Ascending aorta (tissue), 2 donors: ENCODE results near the gene ZEB1. TPM values are rescaled to one million over a fixed set of nuclear protein-coding genes. Genes with fewer than 3 reads are reported as not detected.

Source experiments
- DNase-seq, 2 donors: peaks; one replicate each; pipeline ENCODE4 v3.0.0-alpha.2; 2019; ENCODE audit warnings: low spot score in 2 of 2
- H3K27ac ChIP-seq, 2 donors: fragments of 200-600 bp; sonication (generic); one replicate each; pipeline ENCODE4 v1.5.1; 2016 to 2017; ENCODE audit warnings: mild to moderate bottlenecking in 1 of 2
- H3K27me3 ChIP-seq: fragments of 200-600 bp; sonication (generic); one replicate; pipeline ENCODE4 v1.5.1; 2017
- H3K36me3 ChIP-seq, 2 donors: fragments of 200-600 bp; sonication (generic); one replicate each; pipeline ENCODE4 v1.5.1; 2016
- H3K4me1 ChIP-seq, 2 donors: fragments of 200-600 bp; sonication (generic); one replicate each; pipeline ENCODE4 v1.5.1; 2016 to 2017; ENCODE audit warnings: mild to moderate bottlenecking in 1 of 2
- H3K4me3 ChIP-seq, 2 donors: fragments of 200-600 bp; sonication (generic); one replicate each; pipeline ENCODE4 v1.5.1; 2016 to 2017; ENCODE audit warnings: mild to moderate bottlenecking in 1 of 2
- H3K9me3 ChIP-seq, 2 donors: fragments of 200-600 bp; sonication (generic); one replicate each; pipeline ENCODE4 v1.5.1; 2016
- intact Hi-C: fragments of 100-400 bp; cut with DNase I; formaldehyde crosslinking; loops from one replicate; pipeline ENCODE4 v1.15.1; 2023
- total RNA-seq: library from RNA; depleted of rRNA; stranded (reverse); fragments of >200 nt; gene quantifications from one replicate; pipeline ENCODE4 v1.1.0, GENCODE V29; 2016
- TF ChIP-seq, protein P1 (sequence below), 3 experiments: fragments of 200-600 bp in 2 of 3; fragments of 450-650 bp in 1 of 3; sonication (generic) in 2 of 3; IDR thresholded peaks; one replicate each; pipeline ENCODE4 v1.5.1; 2016 to 2019; ENCODE audit warnings: antibody characterized with exemption in 3 of 3, mild to moderate bottlenecking in 1 of 3, moderate library complexity in 1 of 3

ZEB1 gene
- total RNA-seq, 1 donor from 2014 or later, result 77.3 TPM

- TF ChIP-seq, protein P1, sequence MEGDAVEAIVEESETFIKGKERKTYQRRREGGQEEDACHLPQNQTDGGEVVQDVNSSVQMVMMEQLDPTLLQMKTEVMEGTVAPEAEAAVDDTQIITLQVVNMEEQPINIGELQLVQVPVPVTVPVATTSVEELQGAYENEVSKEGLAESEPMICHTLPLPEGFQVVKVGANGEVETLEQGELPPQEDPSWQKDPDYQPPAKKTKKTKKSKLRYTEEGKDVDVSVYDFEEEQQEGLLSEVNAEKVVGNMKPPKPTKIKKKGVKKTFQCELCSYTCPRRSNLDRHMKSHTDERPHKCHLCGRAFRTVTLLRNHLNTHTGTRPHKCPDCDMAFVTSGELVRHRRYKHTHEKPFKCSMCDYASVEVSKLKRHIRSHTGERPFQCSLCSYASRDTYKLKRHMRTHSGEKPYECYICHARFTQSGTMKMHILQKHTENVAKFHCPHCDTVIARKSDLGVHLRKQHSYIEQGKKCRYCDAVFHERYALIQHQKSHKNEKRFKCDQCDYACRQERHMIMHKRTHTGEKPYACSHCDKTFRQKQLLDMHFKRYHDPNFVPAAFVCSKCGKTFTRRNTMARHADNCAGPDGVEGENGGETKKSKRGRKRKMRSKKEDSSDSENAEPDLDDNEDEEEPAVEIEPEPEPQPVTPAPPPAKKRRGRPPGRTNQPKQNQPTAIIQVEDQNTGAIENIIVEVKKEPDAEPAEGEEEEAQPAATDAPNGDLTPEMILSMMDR (IDR thresholded peaks at IDR 0.05), result peak in 2 of 3 experiments; percentile 5 to 6
- no peaks in the 10 kb centered on the region for H3K4me1 ChIP-seq
- no peak for DNase-seq
- no peaks in the 10 kb centered on the region for H3K27me3 ChIP-seq
- H3K9me3 ChIP-seq, result peaks cover 26 to 49% of the 10 kb centered on the region in 2 donors
- no peak overlapping the region for H3K27ac ChIP-seq
- intact Hi-C loops, result no loop called here
- H3K4me3 ChIP-seq, result no peak overlapping the region
- peaks cover 47 to 56% of the 10 kb centered on the region in 2 donors for H3K36me3 ChIP-seq
Observed at GRCh38 chr10:31467791-31468535, 148.9 kb downstream of the ZEB1 start.

DNA sequence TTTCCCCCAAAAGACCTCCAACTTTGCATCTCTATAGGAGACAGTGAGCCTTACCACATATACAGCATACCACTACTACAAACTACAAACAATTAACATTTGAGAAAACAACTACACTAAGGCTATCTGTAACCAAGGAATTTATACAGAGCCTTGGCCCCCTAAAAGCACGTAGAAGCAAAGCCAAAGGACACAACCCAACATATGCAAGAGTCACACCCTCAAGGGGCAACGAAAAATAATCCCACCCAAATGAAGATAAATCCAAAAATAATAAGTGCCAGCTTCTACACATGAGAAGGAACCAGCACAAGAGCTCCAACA is 149.5 kb downstream of the ZEB1 start:
- no peak for DNase-seq
- Histone ChIP-seq H3K27me3 (no peaks in the 10 kb centered on the region), H3K9me3 (peaks cover 23 to 44% of the 10 kb centered on the region in 2 donors), H3K36me3 (peaks cover 42 to 51% of the 10 kb centered on the region in 2 donors), H3K4me1 (no peaks in the 10 kb centered on the region), H3K4me3 (no peak overlapping the region), H3K27ac (no peak overlapping the region)
- intact Hi-C loops, result no loop called here
- TF ChIP-seq, protein P1 (IDR thresholded peaks at IDR 0.05), result no peak

DNA sequence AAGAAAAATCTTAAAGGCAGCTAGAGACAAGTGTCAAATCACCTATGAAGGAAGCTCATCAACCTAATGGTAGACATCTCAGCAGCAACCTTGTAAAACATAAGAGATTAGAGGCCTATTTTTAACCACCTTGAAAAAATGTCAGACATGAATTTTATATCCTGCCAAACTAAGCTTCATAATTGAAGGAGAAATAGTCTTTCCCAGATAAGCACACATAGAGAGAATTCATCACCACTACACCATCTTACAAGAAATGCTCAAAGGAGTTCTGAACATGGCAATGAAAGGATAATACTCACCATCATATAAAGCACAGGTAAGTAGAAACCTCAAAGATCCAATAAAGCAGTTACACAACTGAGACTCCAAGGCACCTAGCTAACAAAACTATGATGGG is 156.5 kb downstream of the ZEB1 start:
- H3K36me3 ChIP-seq, result no peaks in the 10 kb centered on the region
- no peak for DNase-seq
- H3K27ac ChIP-seq, result no peak overlapping the region
- intact Hi-C loops, result no loop called here
- no peak overlapping the region for H3K4me3 ChIP-seq
- TF ChIP-seq, protein P1 (IDR thresholded peaks at IDR 0.05), result no peak
- no peaks in the 10 kb centered on the region for H3K27me3 ChIP-seq
- H3K4me1 ChIP-seq, result no peaks in the 10 kb centered on the region
- H3K9me3 ChIP-seq, result peaks cover 18 to 29% of the 10 kb centered on the region in 2 donors

GRCh38 chr10:31476088-31476487 is 157.1 kb downstream of the ZEB1 start:
- intact Hi-C loops, result no loop called here
- Histone ChIP-seq H3K4me3 (no peak overlapping the region), H3K4me1 (no peaks in the 10 kb centered on the region), H3K27me3 (no peaks in the 10 kb centered on the region), H3K27ac (no peak overlapping the region), H3K36me3 (no peaks in the 10 kb centered on the region), H3K9me3 (peaks cover 18 to 29% of the 10 kb centered on the region in 2 donors)
- TF ChIP-seq, protein P1 (IDR thresholded peaks at IDR 0.05), result no peak
- no peak for DNase-seq

- Histone ChIP-seq H3K36me3 (no peaks in the 10 kb centered on the region), H3K27me3 (no peaks in the 10 kb centered on the region), H3K27ac (no peak overlapping the region), H3K4me1 (no peaks in the 10 kb centered on the region), H3K4me3 (no peak overlapping the region), H3K9me3 (peaks cover 18 to 29% of the 10 kb centered on the region in 2 donors)
- no peak for DNase-seq
- intact Hi-C loops, result no loop called here
- TF ChIP-seq, protein P1 (IDR thresholded peaks at IDR 0.05), result no peak
Observed at GRCh38 chr10:31477584-31477983, 158.6 kb downstream of the ZEB1 start.
